GM12891 (cell line): ENCODE measurements around the gene DUSP6.
A peak's percentile ranks its signal among the peaks of the same experiment; 100 is the strongest.

Source experiments
- DNase-seq: peaks from one replicate; pipeline ENCODE4 v3.0.0; 2011; ENCODE audit warnings: low spot score; ENCODE audit not compliant: insufficient read length
- FAIRE-seq: peaks from 2 replicates; lab custom pipeline; 2011; peaks lifted over from hg19 to GRCh38; lab: Jason Lieb, UNC
- PAX5 ChIP-seq: IDR thresholded peaks from 2 replicates; pipeline ENCODE4 v1.6.1; 2011; ENCODE audit warnings: low read length, moderate library complexity, mild to moderate bottlenecking; ENCODE audit not compliant: insufficient read depth, severe bottlenecking
- POLR2A ChIP-seq: IDR thresholded peaks from 2 replicates; pipeline ENCODE4 v1.6.1; 2011; ENCODE audit warnings: low read depth, low read length, control low read depth
- POLR2AphosphoS5 ChIP-seq: IDR thresholded peaks from 2 replicates; pipeline ENCODE4 v1.6.1; 2011; ENCODE audit warnings: low read depth, low read length, control low read depth
- POU2F2 ChIP-seq: IDR thresholded peaks from 2 replicates; pipeline ENCODE4 v1.6.1; 2011; ENCODE audit warnings: low read depth, mild to moderate bottlenecking, control low read depth, low read length, moderate library complexity
- SPI1 ChIP-seq: IDR thresholded peaks from 2 replicates; pipeline ENCODE4 v1.6.1; 2011; ENCODE audit warnings: low read depth, low read length, control low read depth
- TAF1 ChIP-seq: IDR thresholded peaks from 2 replicates; pipeline ENCODE4 v1.6.1; 2011; ENCODE audit warnings: low read depth, low read length, control low read depth

DUSP6 gene

DNA sequence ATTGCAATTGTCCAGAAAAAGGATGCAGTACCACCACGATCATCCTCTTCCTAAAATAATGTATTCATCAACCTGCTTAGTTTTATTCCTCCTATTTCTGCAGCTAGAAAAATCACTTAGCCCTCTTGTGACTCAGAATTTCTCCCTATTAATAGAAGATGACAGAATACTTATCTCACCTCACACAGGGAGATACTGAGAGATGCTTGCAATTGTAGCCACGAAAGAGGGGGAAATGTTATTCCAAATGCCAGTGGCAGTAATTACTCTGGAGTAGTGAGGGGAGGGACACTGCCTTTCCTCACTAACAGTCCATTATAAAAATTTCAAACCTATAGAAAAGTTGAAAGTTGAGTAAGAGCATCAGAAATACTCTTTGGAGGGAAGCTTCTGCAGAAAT, 11.8 kb upstream of the DUSP6 start:
- no peak for FAIRE-seq
- no peak for TF ChIP-seq TAF1
- no peak for TF ChIP-seq PAX5
- no peak for TF ChIP-seq POLR2A
- no peak for TF ChIP-seq POLR2AphosphoS5
- no peak for TF ChIP-seq POU2F2
- no peak for TF ChIP-seq SPI1
- no peak for DNase-seq

DNA sequence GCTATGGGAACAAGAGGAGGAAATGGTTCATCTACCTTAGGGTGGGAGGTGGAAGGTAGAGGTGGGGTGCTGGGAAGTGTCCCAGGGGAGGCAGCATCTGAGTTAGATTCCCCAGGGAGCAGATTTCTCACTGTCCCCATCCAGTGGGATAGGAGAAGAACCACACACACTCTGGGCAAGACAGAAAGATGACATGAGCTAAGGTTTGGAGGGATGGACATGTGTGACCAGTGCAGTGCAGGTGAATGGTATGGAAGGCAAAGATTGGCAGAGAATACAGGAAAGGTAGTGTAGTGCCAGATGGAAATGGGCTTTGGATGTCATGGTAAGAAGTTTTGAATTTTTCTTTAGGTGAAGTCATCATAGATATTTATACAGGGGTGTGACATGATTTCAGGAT, 11.3 kb upstream of the DUSP6 start:
- FAIRE-seq (no peak), DNase-seq (no peak)
- TF ChIP-seq POLR2A: no peak
- TF ChIP-seq SPI1: no peak
- TF ChIP-seq POLR2AphosphoS5: no peak
- no peak for TF ChIP-seq TAF1
- TF ChIP-seq POU2F2: no peak
- TF ChIP-seq PAX5: no peak

DNA sequence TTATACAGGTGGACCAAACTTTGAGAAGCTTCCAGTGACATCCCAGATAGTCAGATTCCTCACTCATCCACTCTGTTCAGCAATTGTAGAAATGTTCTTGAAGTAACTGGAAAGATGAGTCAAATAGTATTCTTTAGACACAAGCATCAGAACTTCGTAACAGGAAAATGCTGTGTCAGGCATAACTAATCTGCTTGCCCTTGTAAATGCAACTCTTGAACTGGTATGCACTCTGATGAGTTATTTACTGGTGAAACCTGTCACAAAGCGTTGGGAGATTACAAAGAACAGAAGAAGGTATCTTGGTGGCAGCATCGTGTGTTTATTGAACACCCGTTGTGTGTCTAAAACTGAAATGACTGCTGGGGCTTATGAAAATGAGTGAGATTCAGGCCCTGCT, 10.8 kb upstream of the DUSP6 start:
- DNase-seq (no peak), FAIRE-seq (no peak)
- no peak for TF ChIP-seq PAX5
- no peak for TF ChIP-seq POU2F2
- TF ChIP-seq TAF1: no peak
- TF ChIP-seq POLR2AphosphoS5: no peak
- TF ChIP-seq SPI1: no peak
- TF ChIP-seq POLR2A: no peak

DNA sequence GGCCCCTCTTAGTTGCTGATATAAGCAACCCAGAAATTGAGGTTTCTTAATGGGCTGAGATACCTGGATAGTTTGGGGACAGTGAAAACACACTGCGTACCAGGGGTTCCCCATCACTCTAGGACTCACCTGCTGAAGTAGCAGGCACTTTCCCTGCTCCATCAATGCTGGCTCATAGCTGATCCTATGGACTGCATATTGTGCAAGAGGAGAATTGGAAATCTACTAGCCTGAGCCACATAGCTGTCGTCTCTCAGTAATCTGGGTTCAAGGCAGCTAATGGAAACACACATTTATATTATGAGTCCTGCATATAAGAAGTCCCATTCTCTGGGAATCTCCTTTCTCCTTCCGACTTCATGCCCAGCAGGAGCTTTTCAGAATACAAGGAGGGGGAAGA, 7.3 kb upstream of the DUSP6 start:
- no peak for FAIRE-seq
- no peak for TF ChIP-seq POLR2AphosphoS5
- DNase-seq: no peak

DNA sequence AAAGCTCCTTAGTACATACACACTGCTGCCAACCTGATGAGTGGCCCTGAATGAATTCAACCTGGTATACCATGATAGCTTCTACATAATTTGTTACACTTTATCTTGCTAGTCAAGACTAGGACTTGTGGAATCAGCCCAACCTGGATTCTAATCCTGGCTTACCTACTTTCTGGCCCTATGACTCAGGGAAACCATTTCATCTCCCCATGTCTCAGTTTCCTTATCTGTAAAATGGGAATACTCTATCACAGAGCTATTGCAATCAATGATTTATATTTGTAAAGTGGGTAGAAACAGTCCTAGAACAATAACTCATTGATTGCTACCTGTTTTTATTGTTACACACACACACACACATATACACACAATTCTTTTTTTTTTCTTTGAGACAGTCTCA, 6.5 kb upstream of the DUSP6 start:
- no peak for TF ChIP-seq POU2F2
- TF ChIP-seq PAX5: no peak
- TF ChIP-seq SPI1: no peak
- no peak for TF ChIP-seq POLR2A
- TF ChIP-seq POLR2AphosphoS5: no peak
- TF ChIP-seq TAF1: no peak
- FAIRE-seq (no peak), DNase-seq (no peak)

DNA sequence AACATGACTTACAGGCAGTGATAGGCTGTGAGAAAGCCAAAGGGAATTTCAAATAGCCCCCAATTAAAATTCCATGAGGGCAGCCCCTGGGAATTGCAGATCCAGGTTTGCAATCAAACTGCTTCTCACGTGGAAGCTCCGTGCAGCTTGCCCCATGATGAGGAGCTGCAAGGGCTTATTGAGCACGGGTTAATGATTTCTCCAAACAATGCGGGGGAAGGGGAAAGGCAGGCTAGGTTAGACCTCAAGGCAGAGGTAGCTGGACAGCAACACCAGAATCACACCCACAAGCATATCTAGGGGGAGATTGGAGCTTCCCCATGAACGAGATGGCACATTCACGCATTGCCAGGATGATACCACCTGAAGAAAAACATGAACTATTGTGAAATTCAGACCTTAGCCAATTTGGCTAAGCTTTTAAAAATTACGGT, 5.0 kb upstream of the DUSP6 start:
- DNase-seq (no peak), FAIRE-seq (no peak)
- TF ChIP-seq TAF1 (no peak), POLR2A (no peak), POU2F2 (no peak), POLR2AphosphoS5 (no peak), PAX5 (no peak), SPI1 (no peak)

DNA sequence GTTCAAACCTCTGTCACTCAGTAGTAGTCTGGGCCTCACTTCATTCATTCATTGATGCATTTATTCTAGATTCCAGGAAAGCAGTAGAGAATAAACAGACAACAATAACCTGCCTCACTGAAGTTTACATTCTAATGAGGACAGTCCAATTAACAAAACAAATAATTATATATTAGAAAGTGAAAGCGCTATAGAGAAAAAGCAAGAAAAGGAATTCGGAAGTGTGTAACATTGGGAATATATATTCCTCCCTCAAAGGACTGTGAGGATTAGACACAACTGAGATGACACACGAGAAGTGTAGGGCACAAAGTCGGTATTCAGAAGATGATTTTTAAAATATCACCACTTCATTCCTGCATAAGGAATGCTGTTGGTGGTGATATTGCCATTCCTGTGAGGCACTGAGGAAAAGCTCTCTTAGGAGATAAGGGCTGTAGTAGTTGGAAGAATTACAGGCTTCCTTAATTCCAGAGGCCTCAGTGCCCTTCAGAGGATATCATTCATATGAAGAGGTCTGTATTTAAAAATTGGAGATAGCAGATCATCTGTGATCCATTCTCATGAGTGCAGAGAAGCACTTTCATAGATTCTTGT, 3.9 kb upstream of the DUSP6 start:
- DNase-seq (no peak), FAIRE-seq (no peak)
- TF ChIP-seq SPI1: no peak
- no peak for TF ChIP-seq POLR2AphosphoS5
- TF ChIP-seq POU2F2: no peak
- TF ChIP-seq TAF1: no peak
- no peak for TF ChIP-seq POLR2A
- no peak for TF ChIP-seq PAX5

DNA sequence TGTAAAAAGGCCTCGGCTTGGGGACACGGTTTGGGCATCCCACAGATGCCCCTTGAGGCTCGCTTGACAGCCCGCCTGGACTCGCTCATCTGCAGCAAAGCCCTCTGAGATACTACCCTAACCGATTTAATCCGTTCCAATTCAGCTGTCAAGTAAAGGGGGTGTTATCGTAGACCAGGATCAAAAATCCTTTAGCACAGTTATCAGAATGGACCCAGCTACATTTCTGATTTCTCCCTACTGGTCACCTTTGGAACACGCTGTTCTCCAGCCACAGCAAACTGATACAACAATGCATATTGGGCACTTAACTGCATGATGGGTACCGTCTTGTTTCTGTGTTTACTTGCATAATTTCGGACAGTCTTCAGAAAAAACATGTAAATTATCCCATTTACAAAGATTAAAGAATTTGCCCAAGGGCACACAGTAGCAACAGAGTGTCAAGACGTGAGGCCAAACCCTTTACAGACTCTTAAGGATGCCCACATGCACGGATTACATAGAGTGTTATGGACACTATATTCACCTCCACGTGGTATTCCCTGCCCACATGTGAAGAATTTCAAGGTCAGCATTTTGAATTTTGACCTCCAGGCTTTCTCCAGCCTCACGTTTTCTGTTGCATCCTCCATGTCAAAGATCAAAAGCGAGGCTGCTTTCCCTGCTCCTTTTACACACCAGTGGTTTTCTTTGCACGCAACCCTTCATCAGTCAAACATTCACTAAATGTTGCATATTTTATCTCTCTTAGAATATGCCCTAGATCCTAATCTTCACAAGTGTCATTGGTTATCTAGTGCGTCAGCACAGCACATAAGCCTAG, 3.2 kb upstream of the DUSP6 start:
- TF ChIP-seq SPI1 (no peak), TAF1 (no peak)
- no peak for DNase-seq
- FAIRE-seq: no peak

DNA sequence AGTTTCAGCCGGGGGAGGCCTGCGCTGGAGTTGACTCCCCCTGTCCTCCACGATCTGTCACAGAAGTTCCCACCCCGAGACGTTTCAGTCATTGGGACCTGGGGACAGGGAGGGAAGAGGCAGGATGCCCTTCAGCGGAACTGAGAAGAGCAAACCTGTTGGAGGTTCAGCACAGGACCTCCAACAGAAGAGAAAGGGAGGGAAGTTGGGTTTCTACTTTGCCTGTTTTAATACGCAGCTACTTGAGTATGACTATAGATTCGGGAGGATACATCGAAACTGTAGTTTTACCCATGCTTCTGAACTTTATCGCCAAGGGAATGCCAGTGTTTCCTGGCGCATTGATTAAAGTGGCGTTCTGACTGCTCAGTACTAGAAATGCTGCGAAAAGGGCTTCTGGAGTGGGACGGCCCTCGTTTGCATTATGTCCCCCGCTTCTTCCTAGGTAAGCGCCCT, 2.3 kb upstream of the DUSP6 start:
- FAIRE-seq: no peak
- DNase-seq: peak; percentile 12
- peak; percentile 76 for TF ChIP-seq SPI1
- no peak for TF ChIP-seq POLR2AphosphoS5

DNA sequence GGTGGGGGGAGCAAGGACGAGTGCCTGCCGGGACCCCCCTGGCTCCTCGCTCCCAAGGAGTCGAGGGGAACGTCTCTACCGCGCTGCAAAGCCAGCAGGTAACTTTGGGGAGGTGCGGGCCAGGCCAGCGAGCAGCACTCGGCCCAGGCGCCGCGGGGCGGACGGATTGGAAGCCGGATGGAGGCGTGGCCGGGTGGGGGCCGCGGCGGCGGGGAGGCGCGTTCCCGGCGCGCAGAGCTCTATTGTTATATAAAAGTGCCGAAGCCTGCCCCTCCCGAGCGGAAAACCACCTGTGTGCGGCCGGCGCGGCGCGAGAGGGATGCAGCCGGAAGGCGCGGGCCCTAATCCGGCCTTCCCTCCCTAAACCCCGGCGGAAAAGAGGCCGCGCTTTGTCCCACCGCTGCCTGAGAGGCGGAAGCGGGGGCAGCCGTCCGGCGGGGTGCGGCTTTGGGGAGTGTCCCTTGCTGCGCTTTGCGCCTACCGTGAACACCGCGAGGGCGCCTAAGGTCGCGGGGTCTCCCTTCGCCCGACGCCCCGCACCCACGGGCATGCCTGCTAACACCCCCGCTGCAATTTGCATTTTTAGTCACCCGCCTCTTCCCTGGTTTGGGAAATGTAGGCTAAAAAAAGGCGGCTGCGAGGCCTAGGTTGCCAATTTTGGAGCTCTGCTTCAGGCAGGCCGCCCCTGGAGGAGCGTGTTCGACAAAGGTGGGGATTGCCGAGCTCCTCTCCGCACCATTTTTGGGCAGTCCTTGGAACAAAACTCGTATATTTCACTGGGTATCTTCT, 1.7 kb upstream of the DUSP6 start:
- TF ChIP-seq POLR2A (no peak), PAX5 (no peak), SPI1 (no peak), TAF1 (no peak), POU2F2 (peak; percentile 48; the same call in 1 of the 2 replicates)
- FAIRE-seq (no peak), DNase-seq (peak; percentile 39)
